ENCODE data around the gene MTX1.
"Not testable (repeated sequence)": the region's sequence is repeated elsewhere in the genome, so short reads cannot be mapped to it uniquely, and the experiment has no call there.

MTX1 gene

GRCh38 chr1:155166471-155167165, 41.9 kb upstream of the MTX1 start:
- Histone ChIP-seq H3K9me3 (no peaks in the 10 kb centered on the region), H3K4me3 (ENCODE audit: low read depth in 1 of 2, low read length in 1 of 2) (peak overlapping the region in 1 of 2 experiments; percentile 0), H3K27ac (no peak overlapping the region), H3K27me3 (peaks cover 21% of the 10 kb centered on the region), H3K4me1 (ENCODE audit: control insufficient read depth in 1 of 2, insufficient read depth in 1 of 2, low read depth in 1 of 2, low read length in 1 of 2) (peaks cover 13 to 18% of the 10 kb centered on the region in 2 experiments), H3K36me3 (peaks cover 12% of the 10 kb centered on the region)
- no peak for TF ChIP-seq CTCF (IDR thresholded peaks at IDR 0.05)

- Histone ChIP-seq H3K4me1 (ENCODE audit: control insufficient read depth in 1 of 2, insufficient read depth in 1 of 2, low read depth in 1 of 2, low read length in 1 of 2) (peaks cover 17 to 23% of the 10 kb centered on the region in 2 experiments), H3K4me3 (ENCODE audit: low read depth in 1 of 2, low read length in 1 of 2) (peak overlapping the region in 1 of 2 experiments; percentile 0), H3K27ac (no peak overlapping the region), H3K36me3 (peaks cover 12% of the 10 kb centered on the region), H3K27me3 (peaks cover 21% of the 10 kb centered on the region), H3K9me3 (no peaks in the 10 kb centered on the region)
- TF ChIP-seq CTCF (IDR thresholded peaks at IDR 0.05): peak; percentile 87
These were observed 41.1 kb upstream of the MTX1 start for GRCh38 chr1:155167166-155168104.

DNA sequence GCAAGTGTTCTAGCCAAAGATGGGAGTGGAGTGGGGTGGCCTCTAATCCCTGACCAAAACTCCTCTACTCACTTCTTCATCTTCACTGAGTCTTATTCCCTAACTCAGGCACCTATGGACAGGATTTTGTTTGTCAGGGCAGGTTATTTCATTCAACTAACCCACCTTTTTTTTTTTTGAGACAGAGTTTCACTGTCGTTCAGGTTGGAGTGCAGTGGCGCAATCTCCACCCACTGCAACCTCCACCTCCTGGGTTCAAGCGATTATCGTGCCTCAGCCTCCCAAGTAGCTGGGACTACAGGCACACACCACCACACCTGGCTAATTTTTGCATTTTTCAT, 40.4 kb upstream of the MTX1 start:
- H3K27me3 ChIP-seq: peaks cover 21% of the 10 kb centered on the region
- H3K4me1 ChIP-seq (ENCODE audit: control insufficient read depth in 1 of 2, insufficient read depth in 1 of 2, low read depth in 1 of 2, low read length in 1 of 2): peaks cover 20 to 28% of the 10 kb centered on the region in 2 experiments
- H3K27ac ChIP-seq; H3K9me3 ChIP-seq; H3K4me3 ChIP-seq (ENCODE audit: low read depth in 1 of 2, low read length in 1 of 2): not testable (repeated sequence)
- H3K36me3 ChIP-seq: peaks cover 12% of the 10 kb centered on the region

GRCh38 chr1:155168456-155169210, 39.9 kb upstream of the MTX1 start:
- TF ChIP-seq CTCF (IDR thresholded peaks at IDR 0.05): no peak
- Histone ChIP-seq H3K4me3 (ENCODE audit: low read depth in 1 of 2, low read length in 1 of 2) (no peak overlapping the region), H3K27me3 (peaks cover 21% of the 10 kb centered on the region), H3K27ac (no peak overlapping the region), H3K4me1 (ENCODE audit: control insufficient read depth in 1 of 2, insufficient read depth in 1 of 2, low read depth in 1 of 2, low read length in 1 of 2) (peaks cover 25 to 32% of the 10 kb centered on the region in 2 experiments), H3K9me3 (no peaks in the 10 kb centered on the region), H3K36me3 (peaks cover 12% of the 10 kb centered on the region)

- Histone ChIP-seq H3K4me3 (ENCODE audit: low read depth in 1 of 2, low read length in 1 of 2) (no peak overlapping the region), H3K27ac (no peak overlapping the region), H3K9me3 (no peaks in the 10 kb centered on the region), H3K4me1 (ENCODE audit: control insufficient read depth in 1 of 2, insufficient read depth in 1 of 2, low read depth in 1 of 2, low read length in 1 of 2) (peaks cover 32 to 41% of the 10 kb centered on the region in 2 experiments), H3K36me3 (peaks cover 12% of the 10 kb centered on the region), H3K27me3 (peaks cover 31% of the 10 kb centered on the region)
- TF ChIP-seq CTCF (IDR thresholded peaks at IDR 0.05): no peak
These were observed 39.0 kb upstream of the MTX1 start for GRCh38 chr1:155169541-155169940.

All from neutrophil (primary cell).